SH-SY5Y (cell line): ENCODE data around the gene MRPL50.

Source experiments
- GATA2 ChIP-seq: IDR thresholded peaks from 2 replicates; pipeline ENCODE4 v1.6.1; 2011; ENCODE audit warnings: mild to moderate bottlenecking, low read depth, low read length
- GATA3 ChIP-seq: IDR thresholded peaks from 2 replicates; pipeline ENCODE4 v1.6.1; 2011; ENCODE audit warnings: low read depth, mild to moderate bottlenecking, low read length, moderate library complexity

DNA sequence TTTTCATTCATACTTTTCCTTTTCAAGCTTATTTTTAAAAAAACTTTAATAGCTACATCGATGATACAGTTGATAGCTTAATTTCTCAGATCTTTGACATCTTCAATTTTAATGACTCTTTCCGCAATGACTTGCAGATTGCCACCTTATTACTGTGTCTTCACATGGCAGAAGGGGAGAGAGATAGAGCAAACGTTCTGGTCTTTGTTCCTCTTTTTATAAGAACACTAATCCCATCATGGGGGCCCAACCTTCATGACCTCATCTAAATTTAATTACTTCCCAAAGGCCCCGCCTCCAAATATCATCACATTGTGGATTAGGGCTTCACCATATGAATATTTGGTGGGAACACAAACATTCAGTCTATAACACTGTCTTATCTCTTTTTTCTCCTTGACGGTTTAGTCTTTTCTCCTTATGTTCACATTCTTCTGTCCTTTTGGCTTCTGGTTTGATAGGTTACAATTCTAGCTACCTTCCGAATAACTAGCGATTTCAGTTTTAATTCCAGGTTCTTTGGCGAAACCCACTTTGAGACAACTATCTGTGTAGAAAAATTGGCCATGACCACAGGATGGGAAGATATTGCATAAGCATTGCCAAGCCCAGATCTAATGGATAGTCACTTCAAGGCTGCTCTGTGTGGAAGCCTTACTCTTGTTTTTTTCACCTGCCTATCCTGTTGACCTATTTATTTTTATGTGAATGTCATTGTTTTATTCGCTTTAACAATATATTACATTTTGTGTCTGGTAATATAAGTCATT, 5.3 kb upstream of the MRPL50 start:
- TF ChIP-seq GATA2 (no peak), GATA3 (no peak)
